ENCODE data around the gene KIAA0319L. TPM values are rescaled to one million over a fixed set of nuclear protein-coding genes. Genes with fewer than 3 reads are reported as not detected.

Gene KIAA0319L
- total RNA-seq, 2 experiments from 2014 or later, result 22.6 to 27.0 TPM

GRCh38 chr1:35442734-35443133 lies 114.5 kb downstream of the KIAA0319L start:
- CTCF ChIA-PET, result interaction anchor here (1.6 kb wide), 1 partner anchor 122 kb away, joined by 5 read pairs; no protein-coding TSS in a partner anchor
- POLR2A ChIA-PET, result no interaction called here

- CTCF ChIA-PET, result no interaction called here
- POLR2A ChIA-PET, result no interaction called here
Measured at GRCh38 chr1:35441926-35442579, 115.2 kb downstream of the KIAA0319L start.

DNA sequence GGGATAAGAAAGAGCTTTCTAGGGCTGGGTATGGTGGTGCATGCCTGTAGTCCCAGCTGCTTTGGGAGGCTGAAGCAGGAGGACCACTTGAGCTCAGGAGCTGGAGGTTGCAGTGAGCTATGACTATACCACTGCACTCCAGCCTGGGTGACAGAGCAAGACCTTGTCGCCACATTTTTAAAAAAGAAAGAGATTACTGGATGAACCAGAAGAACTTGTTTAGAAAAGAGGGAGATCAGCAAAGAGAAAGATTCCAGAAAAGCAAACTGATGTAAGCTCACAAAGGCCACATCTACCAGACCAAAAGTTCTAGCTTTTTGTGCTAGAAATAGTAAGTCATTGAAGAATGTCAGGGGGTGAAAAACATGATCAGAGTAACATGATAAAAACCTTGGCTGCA lies 117.6 kb downstream of the KIAA0319L start:
- ChIA-PET CTCF (no interaction called here), POLR2A (no interaction called here)

GRCh38 chr1:35437200-35437599 lies 120.0 kb downstream of the KIAA0319L start:
- ChIA-PET POLR2A (no interaction called here), CTCF (interaction anchor here (1.2 to 1.3 kb wide), 2 partner anchors 12 to 72 kb away, joined by 3 to 4 read pairs; no protein-coding TSS in a partner anchor)

DNA sequence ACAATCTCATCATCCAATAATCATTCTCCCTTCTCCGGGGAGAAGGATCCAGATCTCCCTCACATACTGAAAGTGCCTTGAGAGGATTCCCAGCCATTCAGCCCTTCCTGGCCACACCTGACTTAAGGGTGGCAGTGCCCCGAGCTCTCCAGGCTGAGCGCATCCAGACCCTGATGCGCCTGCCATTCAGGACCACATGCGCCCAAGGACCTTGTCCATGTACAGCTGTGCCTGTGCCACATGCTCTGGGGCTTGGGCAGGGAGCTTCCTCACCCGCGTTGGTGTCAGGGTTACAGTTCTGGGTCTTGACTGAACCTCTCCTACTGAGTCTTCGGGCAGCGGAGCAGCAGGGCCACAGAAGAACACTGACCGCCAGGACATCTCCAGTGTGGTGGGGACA lies 121.1 kb downstream of the KIAA0319L start:
- POLR2A ChIA-PET, result no interaction called here
- CTCF ChIA-PET, result interaction anchor here (1.3 kb wide), 1 partner anchor 13 kb away, joined by 4 read pairs; no protein-coding TSS in a partner anchor

DNA sequence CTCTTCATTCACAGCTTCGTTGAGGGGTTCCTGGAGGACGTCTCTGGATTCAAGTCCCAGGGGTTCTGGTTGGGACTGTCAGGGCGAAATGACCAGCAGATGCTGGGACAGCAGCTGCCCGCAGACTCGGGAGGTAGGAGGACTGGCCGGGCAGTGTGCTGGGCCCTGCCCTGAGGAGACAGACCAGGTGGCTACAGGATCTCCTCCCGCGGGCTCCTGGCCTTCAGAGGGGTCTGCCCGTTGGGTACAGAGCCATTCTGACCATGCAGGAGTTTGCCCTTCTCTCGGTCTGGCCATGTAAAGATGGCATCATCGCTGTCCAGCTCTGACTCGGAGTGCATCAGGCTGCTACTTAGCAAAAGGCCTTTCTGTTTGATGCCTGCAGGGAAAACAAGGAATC lies 122.5 kb downstream of the KIAA0319L start:
- CTCF ChIA-PET, result interaction anchor here (1.1 kb wide), 1 partner anchor 134 kb away, joined by 3 read pairs; no protein-coding TSS in a partner anchor
- POLR2A ChIA-PET, result no interaction called here

- POLR2A ChIA-PET, result no interaction called here
Measured at GRCh38 chr1:35433714-35434113, 123.5 kb downstream of the KIAA0319L start.

DNA sequence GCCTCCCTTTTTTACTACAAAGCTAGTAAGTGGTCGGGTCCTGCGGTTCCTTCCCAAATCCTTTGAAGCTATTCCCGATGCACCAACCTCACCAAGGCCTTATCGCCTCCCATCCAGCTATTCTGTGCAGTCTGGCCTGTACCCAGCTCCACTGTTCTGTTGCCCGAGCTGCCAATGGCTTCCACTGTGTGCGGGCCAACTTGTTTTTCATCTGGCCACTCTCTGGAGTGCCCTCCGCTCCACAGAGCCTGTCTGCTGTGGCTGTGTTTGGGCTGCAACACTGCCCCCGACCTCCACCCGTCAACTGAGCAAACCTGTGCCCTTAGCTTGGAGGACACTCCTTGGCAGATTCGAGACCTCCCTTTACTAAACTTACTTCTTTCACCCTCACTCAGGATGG lies 125.0 kb downstream of the KIAA0319L start:
- POLR2A ChIA-PET, result no interaction called here
- CTCF ChIA-PET, result no interaction called here

More at GRCh38 chr1:35433714-35434113, 123.5 kb downstream of the KIAA0319L start:
- CTCF ChIA-PET, result no interaction called here

DNA sequence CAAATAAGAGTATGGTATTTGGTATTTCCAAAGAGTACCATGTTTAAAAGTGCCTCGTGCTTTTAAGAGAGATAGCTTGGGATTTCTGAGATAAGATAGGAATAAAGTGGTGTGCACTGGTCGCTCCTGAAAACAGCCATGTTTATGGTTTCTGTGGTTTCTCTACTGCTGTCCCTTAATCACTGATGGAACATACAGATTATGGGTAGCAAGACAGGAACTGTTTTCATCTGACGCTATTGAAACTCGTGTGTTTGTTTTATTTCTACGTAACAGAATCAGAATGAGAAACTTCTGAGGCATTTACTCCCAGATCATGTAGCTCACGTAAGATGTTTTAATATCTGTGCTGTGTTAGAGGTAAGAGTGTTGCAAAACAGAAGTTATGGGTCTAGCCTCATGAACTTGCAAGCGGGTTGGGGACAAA lies 126.0 kb downstream of the KIAA0319L start:
- POLR2A ChIA-PET, result no interaction called here
- CTCF ChIA-PET, result no interaction called here

DNA sequence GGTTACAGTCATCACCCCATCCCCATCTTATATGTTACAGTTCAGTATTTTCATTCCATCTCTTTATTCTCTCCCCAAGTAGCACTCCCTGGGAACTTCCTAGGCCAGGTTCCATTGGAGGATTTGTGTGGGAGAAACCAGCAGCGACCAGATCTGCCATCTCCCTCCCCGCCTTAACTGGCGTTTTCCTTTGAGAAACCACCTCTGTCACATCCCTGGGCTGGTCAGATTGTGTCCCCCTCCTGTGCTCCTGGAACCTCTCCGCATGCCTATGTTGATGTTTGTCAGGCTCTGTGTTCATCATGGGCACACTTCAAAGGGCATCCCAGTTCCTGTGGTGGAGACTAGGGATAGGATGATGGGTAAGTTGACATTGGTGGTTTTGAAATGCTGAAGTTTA lies 126.4 kb downstream of the KIAA0319L start:
- ChIA-PET POLR2A (no interaction called here), CTCF (no interaction called here)

DNA sequence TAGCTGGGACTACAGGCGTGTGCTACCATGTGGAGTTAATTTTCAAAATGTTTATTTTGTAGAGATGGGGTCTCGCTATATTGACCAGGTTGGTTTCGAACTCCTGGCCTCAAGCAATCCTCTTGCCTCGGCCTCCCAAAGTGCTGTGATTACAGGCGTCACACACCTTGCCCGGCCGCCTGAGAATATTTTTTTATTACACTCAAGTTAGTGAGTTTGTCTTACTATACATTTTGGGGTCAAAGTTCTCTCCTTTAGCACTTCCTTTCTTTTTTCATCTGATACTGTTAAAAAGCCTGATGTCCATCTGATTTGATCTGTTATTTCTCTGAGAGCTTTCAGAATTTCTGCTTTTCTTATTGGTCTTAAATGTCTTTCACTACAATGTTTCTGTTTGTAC lies 128.8 kb downstream of the KIAA0319L start:
- ChIA-PET POLR2A (no interaction called here), CTCF (no interaction called here)

GRCh38 chr1:35426097-35426586 lies 131.1 kb downstream of the KIAA0319L start:
- CTCF ChIA-PET, result no interaction called here
- POLR2A ChIA-PET, result no interaction called here

DNA sequence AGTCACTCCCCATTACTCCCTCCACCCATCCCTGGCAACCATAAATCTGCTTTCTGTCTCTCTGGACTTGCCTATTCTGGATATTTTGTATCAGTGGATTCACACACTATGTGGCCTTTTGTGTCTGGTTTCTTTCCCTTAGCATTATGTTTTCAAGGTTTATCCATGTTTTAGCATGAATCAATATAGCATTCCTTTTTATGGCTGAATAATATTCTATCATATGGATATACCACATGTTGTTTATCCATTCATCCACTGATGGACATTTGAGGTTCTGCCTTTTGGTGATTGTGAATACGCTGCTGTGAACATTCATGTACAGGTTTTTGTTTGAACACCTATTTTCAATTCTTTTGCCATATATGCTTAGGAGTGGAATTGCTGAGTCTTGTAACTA lies 148.3 kb downstream of the KIAA0319L start:
- POLR2A ChIA-PET, result no interaction called here
- CTCF ChIA-PET, result no interaction called here

DNA sequence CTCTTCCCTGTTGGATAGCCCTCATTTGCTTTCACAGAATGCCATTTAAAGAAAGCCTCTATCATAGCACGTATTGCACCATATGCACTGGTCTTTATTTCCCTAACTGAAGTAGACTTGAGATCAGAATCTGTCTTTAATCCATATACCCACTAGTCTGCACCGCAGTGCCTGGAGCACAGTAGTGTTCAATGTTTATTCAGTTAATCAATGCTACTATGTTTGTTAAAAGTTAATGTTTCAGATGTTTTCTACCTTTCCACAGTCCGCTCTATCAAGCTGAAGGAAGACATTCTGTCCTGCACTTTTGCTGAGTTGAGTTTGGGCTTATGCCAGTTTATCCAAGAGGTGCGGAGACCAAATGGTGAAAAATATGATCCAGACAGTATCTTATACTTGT lies 149.5 kb downstream of the KIAA0319L start:
- ChIA-PET CTCF (no interaction called here), POLR2A (no interaction called here)

DNA sequence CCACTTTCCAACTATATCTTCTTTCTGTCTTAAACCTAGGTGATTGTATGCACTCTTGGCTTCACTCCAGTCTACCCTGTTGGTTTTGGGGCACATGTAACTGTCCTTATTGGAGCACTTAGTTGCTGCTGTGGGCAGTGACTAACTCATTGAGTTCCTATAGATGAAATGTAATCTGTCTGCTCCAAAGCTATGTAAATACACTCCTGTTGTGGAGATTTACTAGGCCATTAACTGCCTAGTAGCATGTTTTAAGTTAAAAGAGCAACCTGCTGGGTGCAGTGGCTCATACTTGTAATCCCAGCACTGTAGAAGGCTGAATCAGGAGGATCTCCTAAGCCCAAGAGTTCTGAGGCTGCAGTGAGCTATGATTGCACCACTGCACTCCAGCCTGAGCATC lies 151.1 kb downstream of the KIAA0319L start:
- CTCF ChIA-PET, result no interaction called here
- POLR2A ChIA-PET, result no interaction called here

DNA sequence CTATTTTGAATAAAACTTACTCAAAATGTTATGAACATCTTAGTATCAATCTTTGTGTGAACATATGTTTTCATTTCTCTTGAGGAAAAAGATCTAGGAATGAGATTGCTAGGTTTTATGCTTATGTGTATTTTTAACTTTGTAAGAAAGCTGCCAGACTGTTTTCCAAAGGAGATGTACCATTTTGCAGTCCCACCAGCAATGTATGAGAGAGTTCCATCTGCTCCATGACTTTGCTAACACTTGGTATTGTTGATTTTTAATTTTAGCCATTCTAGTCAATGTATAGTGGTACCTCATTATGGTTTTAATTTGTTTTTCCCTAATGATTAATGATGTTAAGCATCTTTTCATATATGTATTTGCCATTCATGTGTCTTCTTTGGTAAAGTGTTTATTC lies 156.2 kb downstream of the KIAA0319L start:
- ChIA-PET POLR2A (no interaction called here), CTCF (no interaction called here)

DNA sequence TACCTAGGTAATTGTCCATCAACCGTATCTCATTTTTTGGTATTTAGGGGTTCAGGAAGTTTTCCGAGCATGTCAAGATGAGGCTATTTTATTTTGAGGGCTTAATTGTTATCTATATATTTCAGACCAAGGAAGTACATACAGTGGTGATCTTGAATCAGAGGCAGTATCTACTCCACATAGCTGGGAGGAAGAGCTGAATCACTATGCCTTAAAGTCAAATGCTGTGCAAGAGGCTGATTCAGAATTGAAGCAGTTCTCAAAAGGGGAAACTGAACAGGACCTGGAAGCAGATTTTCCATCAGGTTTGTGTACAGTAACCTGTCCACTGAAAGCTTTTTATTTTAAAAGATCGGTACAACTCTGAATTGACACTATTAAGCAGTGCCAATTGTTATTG lies 158.5 kb downstream of the KIAA0319L start:
- CTCF ChIA-PET, result no interaction called here

DNA sequence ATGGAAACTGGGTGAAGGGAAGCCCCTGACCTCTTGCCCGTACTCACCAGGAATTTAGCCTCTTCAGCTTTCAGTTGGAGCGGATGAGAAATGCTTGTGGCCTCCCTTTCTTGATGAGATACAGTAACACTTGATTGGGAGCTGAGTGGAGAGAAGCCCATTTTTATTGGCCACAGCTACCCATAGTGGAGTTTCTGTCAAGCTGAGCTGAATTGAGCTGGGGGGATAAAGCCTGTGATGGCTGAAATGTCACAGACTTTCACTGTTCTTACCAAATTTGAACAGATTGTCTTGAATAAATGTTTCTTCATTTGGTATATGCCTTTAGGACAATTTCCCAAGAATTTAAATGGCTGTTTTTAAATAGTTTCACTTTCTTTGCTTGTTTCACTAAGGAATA lies 162.8 kb downstream of the KIAA0319L start:
- CTCF ChIA-PET, result no interaction called here
- POLR2A ChIA-PET, result no interaction called here

More for the DNA sequence above, 158.5 kb downstream of the KIAA0319L start:
- POLR2A ChIA-PET, result no interaction called here

DNA sequence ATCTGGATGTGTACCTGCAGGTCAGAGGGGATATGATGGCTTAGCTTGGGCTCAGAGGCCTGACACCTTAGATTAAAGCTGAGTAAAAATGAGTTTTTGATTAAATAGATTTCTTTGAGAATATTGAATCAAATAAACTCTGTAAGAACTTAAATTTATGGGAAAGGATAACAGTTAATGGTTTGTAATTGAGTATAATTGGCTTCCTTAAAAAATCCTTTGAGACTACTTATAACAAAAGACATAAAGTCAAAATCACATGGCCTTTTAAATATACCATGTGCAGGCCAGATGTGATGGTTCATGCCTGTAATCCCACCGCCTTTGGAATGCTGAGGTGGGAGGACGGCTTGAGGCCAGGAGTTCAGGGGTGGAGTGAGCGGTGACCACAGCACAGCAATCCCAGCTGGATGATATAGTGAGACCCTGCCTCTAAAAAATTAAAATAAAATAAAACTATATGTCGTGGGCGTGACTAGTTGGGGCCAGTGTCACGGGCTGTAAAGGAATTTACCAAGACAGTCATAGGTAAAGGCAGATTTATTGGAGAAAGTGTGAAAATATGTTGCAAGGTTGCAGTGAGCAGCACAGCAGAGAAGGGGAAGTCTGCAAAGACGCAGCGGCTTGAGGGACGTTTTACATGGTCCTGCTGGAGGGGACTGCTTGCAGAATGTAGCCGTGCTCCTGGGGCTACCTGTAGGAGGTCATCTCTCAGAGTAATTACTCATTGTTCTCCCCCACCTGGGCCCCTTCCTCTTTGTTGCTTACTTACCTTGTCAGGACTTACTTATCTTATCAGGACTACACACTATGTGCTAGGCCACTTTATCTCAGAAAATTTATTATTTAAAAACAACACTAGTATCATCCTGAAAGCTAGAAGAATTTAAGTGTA lies 166.4 kb downstream of the KIAA0319L start:
- CTCF ChIA-PET, result no interaction called here

DNA sequence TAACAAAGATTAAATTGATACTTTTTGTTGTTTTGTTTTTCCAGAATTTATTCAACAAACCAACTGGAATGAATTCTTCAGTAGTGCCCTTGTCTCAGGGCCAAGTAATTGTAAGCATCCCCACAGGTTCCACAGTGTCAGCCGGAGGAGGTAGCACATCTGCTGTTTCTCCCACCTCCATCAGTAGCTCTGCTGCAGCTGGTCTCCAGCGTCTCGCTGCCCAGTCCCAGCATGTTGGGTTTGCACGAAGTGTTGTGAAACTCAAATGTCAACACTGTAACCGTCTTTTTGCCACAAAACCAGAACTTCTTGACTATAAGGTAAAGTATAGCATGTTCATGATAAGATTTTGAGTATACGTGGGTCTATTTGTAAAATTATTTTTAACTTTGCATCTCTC lies 170.2 kb downstream of the KIAA0319L start:
- POLR2A ChIA-PET, result no interaction called here
- CTCF ChIA-PET, result interaction anchor here (1.2 kb wide), 1 partner anchor 26 kb away, joined by 3 read pairs; no protein-coding TSS in a partner anchor

More for the DNA sequence above, 166.4 kb downstream of the KIAA0319L start:
- POLR2A ChIA-PET, result no interaction called here

GRCh38 chr1:35386290-35386689 lies 170.9 kb downstream of the KIAA0319L start:
- POLR2A ChIA-PET, result no interaction called here
- CTCF ChIA-PET, result no interaction called here

Measured in activated CD8-positive, alpha-beta memory T cell treated with anti-CD3 and anti-CD28 coated beads for 36 hours (primary cell).